GM21737 (cell line): ENCODE data around the gene CYP19A1.

ENCODE experiments used
- ATAC-seq: cut with Tn5 transposase; IDR thresholded peaks from one replicate; pipeline ENCODE4 v1.9.1; 2021; ENCODE audit warnings: mild to moderate bottlenecking, moderate library complexity; ENCODE audit not compliant: unreplicated experiment

Gene CYP19A1

GRCh38 chr15:51338496-51338895, at the start of gene CYP19A1:
CYP19A1 (minus strand) TSS chr15:51338596; CDS start chr15:51242912, 95,684 bp downstream.
- ATAC-seq: no peak

GRCh38 chr15:51387699-51388041, 49.3 kb upstream of the CYP19A1 start:
- no peak for ATAC-seq

GRCh38 chr15:51386960-51387698, 48.7 kb upstream of the CYP19A1 start:
- no peak for ATAC-seq

GRCh38 chr15:51386486-51386885, 48.1 kb upstream of the CYP19A1 start:
- ATAC-seq: no peak

GRCh38 chr15:51386029-51386428, 47.6 kb upstream of the CYP19A1 start:
- no peak for ATAC-seq

DNA sequence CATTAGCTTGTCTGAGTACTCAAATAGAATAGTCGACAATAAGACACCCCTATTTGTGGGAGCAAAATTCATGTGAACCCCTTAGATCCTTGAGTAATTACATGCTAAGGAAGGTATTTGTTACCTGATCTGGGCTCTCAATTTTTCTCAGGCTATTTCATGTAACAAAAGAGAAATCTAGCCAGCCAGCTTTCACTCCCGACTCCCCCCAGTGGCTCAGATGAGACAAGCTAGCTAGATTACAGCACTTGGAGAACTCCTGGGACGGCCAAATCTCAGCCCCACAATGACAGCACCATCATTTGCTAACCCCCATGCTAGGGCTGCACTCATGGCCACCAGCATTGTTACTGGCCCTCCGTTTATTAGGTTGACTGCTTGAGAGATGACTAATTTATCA, 44.4 kb upstream of the CYP19A1 start:
- no peak for ATAC-seq

GRCh38 chr15:51380999-51381806, 42.8 kb upstream of the CYP19A1 start:
- ATAC-seq: no peak

GRCh38 chr15:51379390-51379789, 41.0 kb upstream of the CYP19A1 start:
- no peak for ATAC-seq

- no peak for ATAC-seq
Measured at GRCh38 chr15:51378406-51378805, 40.0 kb upstream of the CYP19A1 start.

GRCh38 chr15:51377038-51377786, 38.8 kb upstream of the CYP19A1 start:
- no peak for ATAC-seq

GRCh38 chr15:51375966-51376640, 37.7 kb upstream of the CYP19A1 start:
- no peak for ATAC-seq

GRCh38 chr15:51374131-51374530, 35.7 kb upstream of the CYP19A1 start:
- ATAC-seq: no peak

GRCh38 chr15:51371266-51371665, 32.9 kb upstream of the CYP19A1 start:
- no peak for ATAC-seq

DNA sequence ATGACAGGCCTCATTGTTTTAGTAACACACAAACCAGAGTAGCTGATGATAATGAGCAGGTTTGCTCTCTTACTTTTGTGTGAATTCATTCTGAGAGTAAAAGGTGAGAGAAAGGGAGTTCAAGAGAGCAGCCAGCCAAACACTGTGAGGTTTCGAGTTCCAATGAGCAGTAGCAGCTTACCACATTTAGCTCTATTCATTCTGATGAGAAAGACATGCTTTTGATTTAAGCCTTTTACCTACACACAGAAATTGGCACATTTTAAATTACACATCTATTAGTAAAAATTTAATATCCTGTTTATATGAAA, 31.0 kb upstream of the CYP19A1 start:
- no peak for ATAC-seq

- ATAC-seq: no peak
Measured at GRCh38 chr15:51368751-51369450, 30.5 kb upstream of the CYP19A1 start.

- no peak for ATAC-seq
Measured at GRCh38 chr15:51368307-51368706, 29.9 kb upstream of the CYP19A1 start.

DNA sequence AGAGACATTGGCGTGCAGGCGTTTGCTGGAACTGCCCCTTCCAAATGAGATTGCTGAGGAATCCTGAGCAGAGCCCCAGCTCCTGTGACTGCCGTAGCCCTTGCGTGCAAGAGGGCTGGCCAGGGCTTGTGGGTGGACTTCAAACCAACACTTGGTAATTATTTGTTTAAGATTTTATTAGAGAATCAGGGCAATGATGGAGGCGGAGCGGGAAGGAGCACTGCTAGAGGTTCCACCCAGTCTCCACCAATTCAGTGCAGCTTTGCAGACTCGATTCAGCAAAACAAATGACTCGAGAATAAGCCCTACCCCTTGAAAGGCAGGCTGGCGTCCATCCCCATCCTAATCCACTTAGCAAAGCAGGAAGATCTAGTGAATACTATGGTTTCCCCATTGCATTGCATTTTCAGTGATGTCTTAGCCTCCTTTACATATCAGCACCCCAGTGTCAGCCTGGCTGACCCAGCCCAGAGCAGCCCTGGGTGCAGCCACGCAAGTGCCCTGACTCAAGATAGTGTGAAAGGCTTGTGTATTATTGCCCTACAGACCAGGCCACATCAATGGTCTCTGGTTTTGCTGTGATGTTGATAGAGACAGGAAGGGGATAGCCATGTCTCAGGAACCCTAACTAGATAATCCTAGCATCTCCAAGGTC, 29.1 kb upstream of the CYP19A1 start:
- ATAC-seq: no peak

- ATAC-seq: no peak
Measured at GRCh38 chr15:51366920-51367319, 28.5 kb upstream of the CYP19A1 start.

GRCh38 chr15:51366071-51366470, 27.7 kb upstream of the CYP19A1 start:
- no peak for ATAC-seq

- no peak for ATAC-seq
Measured at GRCh38 chr15:51365417-51365816, 27.0 kb upstream of the CYP19A1 start.
